Calu3 (cell line): Measurements from ENCODE around the gene WNK1. TPM values are rescaled to one million over a fixed set of nuclear protein-coding genes. Genes with fewer than 3 reads are reported as not detected.

ENCODE experiments used
- BruUV-seq: library from RNA; stranded (reverse); fragments of 400-500 nt; replicated peaks from 2 replicates; lab custom pipeline; 2021; lab: Mats Ljungman, UMichigan
- CTCF ChIA-PET: fragments of 300-600 bp; sonication (Branson Sonifier 250); formaldehyde crosslinking; loops from one replicate; lab custom pipeline; 2022; ENCODE audit warnings: antibody characterized with exemption; lab: Charles Lee
- DNase-seq: peaks from one replicate; pipeline ENCODE4 v3.0.0; 2022
- H3K27ac Mint-ChIP-seq: one replicate; pipeline ENCODE4 v1.8.0; 2022; ENCODE audit warnings: mixed read lengths; ENCODE audit not compliant: unreplicated experiment
- H3K27me3 Mint-ChIP-seq: one replicate; pipeline ENCODE4 v1.8.0; 2022; ENCODE audit warnings: mixed read lengths; ENCODE audit not compliant: unreplicated experiment
- H3K36me3 Mint-ChIP-seq: one replicate; pipeline ENCODE4 v1.8.0; 2022; ENCODE audit warnings: mild to moderate bottlenecking, moderate library complexity, mixed read lengths; ENCODE audit not compliant: insufficient read depth, unreplicated experiment
- H3K4me1 Mint-ChIP-seq: one replicate; pipeline ENCODE4 v1.8.0; 2022; ENCODE audit warnings: mild to moderate bottlenecking, low read depth, mixed read lengths; ENCODE audit not compliant: unreplicated experiment
- H3K4me3 Mint-ChIP-seq: one replicate; pipeline ENCODE4 v1.8.0; 2022; ENCODE audit warnings: mild to moderate bottlenecking, low read depth, moderate library complexity, mixed read lengths; ENCODE audit not compliant: unreplicated experiment
- H3K9me3 Mint-ChIP-seq: one replicate; pipeline ENCODE4 v1.8.0; 2022; ENCODE audit warnings: low read depth, mixed read lengths; ENCODE audit not compliant: unreplicated experiment
- CTCF ChIP-seq: fragments of 200-600 bp; IDR thresholded peaks from one replicate; pipeline ENCODE4 v1.8.0; 2022; ENCODE audit warnings: antibody characterized with exemption; ENCODE audit not compliant: unreplicated experiment
- intact Hi-C: fragments of 100-400 bp; cut with micrococcal nuclease; formaldehyde crosslinking; loops from one replicate; pipeline ENCODE4 v1.10.0; 2022; ENCODE audit not compliant: unreplicated experiment
- total RNA-seq: library from RNA; stranded (reverse); gene quantifications from 2 replicates; pipeline ENCODE4 v1.2.3, GENCODE V29; 2022

The WNK1 gene
- total RNA-seq, 1 experiment from 2014 or later, result 107 TPM

- no peak overlapping the region for H3K27ac Mint-ChIP-seq
- BruUV-seq, result no TSS peak
- DNase-seq, result no peak
- intact Hi-C loops, result no loop called here
- TF ChIP-seq CTCF, result no peak
- no peaks in the 10 kb centered on the region for H3K4me1 Mint-ChIP-seq
- no peak overlapping the region for H3K4me3 Mint-ChIP-seq
- no peaks in the 10 kb centered on the region for H3K9me3 Mint-ChIP-seq
- CTCF ChIA-PET, result interaction anchor here (1.1 kb wide), 1 partner anchor 8 kb away, joined by 4 read pairs; no protein-coding TSS in a partner anchor
- peaks cover 5% of the 10 kb centered on the region for H3K36me3 Mint-ChIP-seq
- no peaks in the 10 kb centered on the region for H3K27me3 Mint-ChIP-seq
These were observed 110.9 kb downstream of the WNK1 start for GRCh38 chr12:863285-863684.

GRCh38 chr12:865614-866013 lies 113.2 kb downstream of the WNK1 start:
- no peak for TF ChIP-seq CTCF
- H3K9me3 Mint-ChIP-seq, result no peaks in the 10 kb centered on the region
- no peak overlapping the region for H3K4me3 Mint-ChIP-seq
- no peaks in the 10 kb centered on the region for H3K27me3 Mint-ChIP-seq
- H3K4me1 Mint-ChIP-seq, result no peaks in the 10 kb centered on the region
- CTCF ChIA-PET, result no interaction called here
- no peak overlapping the region for H3K27ac Mint-ChIP-seq
- intact Hi-C loops, result no loop called here
- DNase-seq, result no peak
- H3K36me3 Mint-ChIP-seq, result no peaks in the 10 kb centered on the region
- BruUV-seq, result no TSS peak

GRCh38 chr12:867905-868304 lies 115.5 kb downstream of the WNK1 start:
- CTCF ChIA-PET, result interaction anchor here (0.6 kb wide), 1 partner anchor 1811 kb away, joined by 3 read pairs; no protein-coding TSS in a partner anchor
- no peak for TF ChIP-seq CTCF
- Mint-ChIP-seq H3K9me3 (no peaks in the 10 kb centered on the region), H3K36me3 (no peaks in the 10 kb centered on the region), H3K27ac (no peak overlapping the region), H3K4me1 (no peaks in the 10 kb centered on the region), H3K27me3 (no peaks in the 10 kb centered on the region), H3K4me3 (no peak overlapping the region)
- BruUV-seq, result no TSS peak
- DNase-seq, result no peak
- intact Hi-C loops, result no loop called here

- intact Hi-C loops, result no loop called here
- no peaks in the 10 kb centered on the region for H3K9me3 Mint-ChIP-seq
- TF ChIP-seq CTCF, result no peak
- H3K4me3 Mint-ChIP-seq, result no peak overlapping the region
- no peaks in the 10 kb centered on the region for H3K4me1 Mint-ChIP-seq
- no peaks in the 10 kb centered on the region for H3K27me3 Mint-ChIP-seq
- no peak for DNase-seq
- no TSS peak for BruUV-seq
- H3K27ac Mint-ChIP-seq, result no peak overlapping the region
- H3K36me3 Mint-ChIP-seq, result no peaks in the 10 kb centered on the region
- CTCF ChIA-PET, result interaction anchor here (0.6 to 0.8 kb wide), 2 partner anchors 353 to 1810 kb away, joined by 3 read pairs; no protein-coding TSS in a partner anchor
These were observed 116.3 kb downstream of the WNK1 start for GRCh38 chr12:868722-869121.
